Cardiac atrium fibroblast (primary cell): ENCODE results near the gene THEMIS2. TPM values are rescaled to one million over a fixed set of nuclear protein-coding genes. Genes with fewer than 3 reads are reported as not detected.

Source experiments
- total RNA-seq: library from RNA; depleted of rRNA; stranded (reverse); fragments of >200 nt; gene quantifications from 2 replicates; pipeline ENCODE4 v1.2.3, GENCODE V29; 2015

THEMIS2 gene
- 2.5 and 7.1 TPM in 2 replicates for total RNA-seq

DNA sequence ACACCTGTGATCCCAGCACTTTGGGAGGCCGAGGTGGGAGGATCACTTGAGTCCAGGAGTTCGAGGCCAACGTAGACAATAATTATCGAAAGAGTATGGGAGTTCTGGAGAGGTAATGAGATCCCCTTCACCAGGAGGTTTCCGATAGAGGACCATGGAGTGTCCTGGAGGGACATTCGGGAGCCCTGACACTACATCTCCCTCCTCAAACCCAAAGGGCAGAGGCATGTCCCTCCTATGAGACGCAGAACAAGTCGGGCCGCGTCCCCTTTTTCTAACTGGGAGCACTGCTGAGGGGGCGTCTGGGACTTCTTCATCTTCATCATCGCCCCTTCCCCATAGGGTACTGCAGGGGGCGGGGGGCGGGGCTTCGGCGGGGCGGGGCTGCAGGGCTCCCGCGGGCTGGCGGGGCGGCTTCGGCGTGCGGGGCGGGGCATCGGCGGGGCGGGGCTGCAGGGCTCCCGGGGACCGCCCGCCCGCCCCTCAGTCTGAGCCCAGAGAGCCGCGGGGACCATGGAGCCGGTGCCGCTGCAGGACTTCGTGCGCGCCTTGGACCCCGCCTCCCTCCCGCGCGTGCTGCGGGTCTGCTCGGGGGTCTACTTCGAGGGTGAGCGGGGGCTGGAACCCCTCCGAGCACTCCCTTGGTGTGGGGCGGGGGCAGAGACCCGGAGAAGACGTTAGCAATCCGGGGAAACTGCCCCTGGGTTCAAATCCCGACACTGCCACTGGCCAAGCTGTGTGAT lies at the start of gene THEMIS2:
Gene THEMIS2 (plus strand): TSS at position 486 of the 743 bp plus-strand sequence. CDS start 28 bp downstream, at position 514.

GRCh38 chr1:27830621-27831440 lies 41.5 kb upstream of the THEMIS2 start, which contains the start of gene PPP1R8:
TSS of gene PPP1R8 (plus strand) at chr1:27830782. CDS start at chr1:27830836, 54 bp downstream.

DNA sequence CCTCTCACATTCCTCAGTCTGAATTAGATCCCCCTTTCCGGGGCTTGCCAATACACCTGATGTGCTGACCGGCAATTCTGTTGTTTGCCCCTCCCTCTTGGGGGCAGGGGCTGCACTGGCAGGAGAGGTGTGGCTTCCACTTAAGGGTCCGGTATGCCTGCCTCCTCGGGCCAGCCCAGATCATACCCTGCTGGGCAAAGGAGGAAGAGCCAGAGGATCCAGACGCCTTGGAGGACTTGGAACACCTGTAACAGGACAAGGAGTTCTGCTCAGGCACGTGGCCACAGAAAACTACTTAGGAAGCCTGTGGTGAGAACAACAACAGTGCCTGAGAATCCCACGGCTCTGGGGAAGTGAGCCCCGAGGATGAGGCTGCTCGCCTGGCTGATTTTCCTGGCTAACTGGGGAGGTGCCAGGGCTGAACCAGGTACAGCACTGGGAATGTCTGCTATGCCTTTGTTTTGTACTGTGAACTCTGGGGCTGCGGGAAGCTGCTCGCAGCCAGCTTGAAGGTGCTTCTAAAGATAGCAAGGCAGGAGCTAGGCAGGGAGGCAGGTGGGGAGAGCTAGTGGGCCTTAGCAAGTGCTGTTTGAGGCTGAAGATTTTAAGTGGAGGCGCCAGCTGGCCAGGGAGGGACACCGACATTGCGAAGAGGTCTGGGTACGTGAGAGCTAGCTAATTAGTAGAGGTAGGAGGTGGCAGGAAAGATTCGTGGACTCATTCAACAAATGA lies 62.6 kb downstream of the THEMIS2 start, which contains the start of gene SMPDL3B:
Gene SMPDL3B (plus strand): TSS at position 183 of the 732 bp plus-strand sequence. CDS start 184 bp downstream, at position 367.

Other genes starting within 250 kb of the THEMIS2 start
- 0.16 TPM in 1 of 2 replicates, not detected in the other for gene FGR, start 237.4 kb upstream of the THEMIS2 start, total RNA-seq
- 27.4 and 67.4 TPM in 2 replicates for gene IFI6, start 200.4 kb upstream of the THEMIS2 start, total RNA-seq
- gene FAM76A, start 146.6 kb upstream of the THEMIS2 start, total RNA-seq, result 3.9 and 4.7 TPM in 2 replicates
- gene STX12, start 99.3 kb upstream of the THEMIS2 start, total RNA-seq, result 61.6 and 68.4 TPM in 2 replicates
- 39.7 and 41.5 TPM in 2 replicates for gene PPP1R8, start 41.8 kb upstream of the THEMIS2 start, total RNA-seq
- gene RPA2, start 42.0 kb downstream of the THEMIS2 start, total RNA-seq, result 13.0 and 19.9 TPM in 2 replicates
- not detected in 2 replicates for gene SMPDL3B, start 62.5 kb downstream of the THEMIS2 start, total RNA-seq
- gene XKR8, start 87.4 kb downstream of the THEMIS2 start, total RNA-seq, result 3.2 and 8.4 TPM in 2 replicates
- gene EYA3, start 216.1 kb downstream of the THEMIS2 start, total RNA-seq, result 8.3 and 13.9 TPM in 2 replicates